SK-N-MC (cell line): Measurements from ENCODE around the gene RICTOR.

Source experiments
- EZH2 ChIP-seq: fragments of 200-600 bp; sonication (generic); IDR thresholded peaks from one replicate; pipeline ENCODE4 v1.6.1; 2017; ENCODE audit warnings: antibody characterized with exemption
- FOXP2 ChIP-seq: optimal IDR thresholded peaks from 2 replicates; pipeline ENCODE3; 2011; ENCODE audit warnings: mild to moderate bottlenecking, moderate library complexity; ENCODE audit not compliant: insufficient read depth; ENCODE audit errors: extremely low read length, control extremely low read depth
- POLR2AphosphoS5 ChIP-seq: IDR thresholded peaks from 2 replicates; pipeline ENCODE4 v1.6.1; 2012; ENCODE audit warnings: mild to moderate bottlenecking, low read depth, low read length, borderline replicate concordance

DNA sequence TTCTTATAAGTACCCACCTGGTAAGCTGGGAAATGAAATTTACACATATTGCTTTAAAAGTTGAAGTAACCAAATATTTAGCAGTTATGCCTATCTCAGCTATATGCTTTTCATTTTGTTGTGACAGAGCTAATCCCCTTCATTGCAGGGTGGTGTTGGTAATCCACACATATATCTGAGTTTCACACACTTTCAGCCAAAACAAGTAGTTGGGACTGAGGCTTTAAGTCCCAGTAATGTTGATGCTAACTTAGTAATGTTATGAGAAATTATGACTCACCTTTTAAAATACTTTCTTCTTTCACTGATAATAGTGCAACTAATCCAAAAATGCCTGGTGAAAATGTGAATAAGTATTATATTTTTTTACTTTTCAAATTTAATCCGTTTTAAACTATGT lies 19.2 kb upstream of the RICTOR start:
- no peak for TF ChIP-seq POLR2AphosphoS5
- TF ChIP-seq EZH2 = no peak
- TF ChIP-seq FOXP2 = no peak
